HEK293T (cell line): ENCODE measurements around the gene ASF1B.

Experiments used
- ARNT ChIP-seq: fragments of 450-650 bp; IDR thresholded peaks from 2 replicates; pipeline ENCODE4 v1.6.1; 2017; ENCODE audit warnings: mild to moderate bottlenecking
- BHLHE40 ChIP-seq: fragments of 450-650 bp; IDR thresholded peaks from 2 replicates; pipeline ENCODE4 v1.6.1; 2016; ENCODE audit warnings: mild to moderate bottlenecking, moderate library complexity, borderline replicate concordance
- FOXA1 ChIP-seq: fragments of 450-650 bp; IDR thresholded peaks from 2 replicates; pipeline ENCODE4 v1.6.1; 2016; ENCODE audit warnings: mild to moderate bottlenecking
- FOXM1 ChIP-seq: fragments of 450-650 bp; IDR thresholded peaks from 2 replicates; pipeline ENCODE4 v1.6.1; 2017; ENCODE audit warnings: mild to moderate bottlenecking, borderline replicate concordance
- HDGF ChIP-seq: fragments of 450-650 bp; IDR thresholded peaks from 2 replicates; pipeline ENCODE4 v1.6.1; 2017; ENCODE audit warnings: antibody characterized with exemption, borderline replicate concordance
- LEF1 ChIP-seq: fragments of 450-650 bp; IDR thresholded peaks from 2 replicates; pipeline ENCODE4 v1.6.1; 2017; ENCODE audit warnings: mild to moderate bottlenecking, borderline replicate concordance
- NFRKB ChIP-seq: fragments of 450-650 bp; IDR thresholded peaks from 2 replicates; pipeline ENCODE4 v1.6.1; 2016; ENCODE audit warnings: mild to moderate bottlenecking, moderate library complexity
- SUZ12 ChIP-seq: fragments of 450-650 bp; IDR thresholded peaks from 2 replicates; pipeline ENCODE4 v1.6.1; 2016; ENCODE audit warnings: mild to moderate bottlenecking
- TARDBP ChIP-seq: fragments of 450-650 bp; IDR thresholded peaks from 2 replicates; pipeline ENCODE4 v1.6.1; 2016
- ZNF384 ChIP-seq: fragments of 450-650 bp; IDR thresholded peaks from 2 replicates; pipeline ENCODE4 v1.6.1; 2016
- TF ChIP-seq, protein P1 (sequence below): fragments of 450-650 bp; IDR thresholded peaks from 2 replicates; pipeline ENCODE4 v1.6.1; 2016

- no peak for TF ChIP-seq FOXM1
- TF ChIP-seq LEF1, result no peak
- no peak for TF ChIP-seq HDGF
- TF ChIP-seq NFRKB, result no peak
- TF ChIP-seq ARNT, result no peak
- no peak for TF ChIP-seq BHLHE40
- TF ChIP-seq SUZ12, result no peak
- no peak for TF ChIP-seq ZNF384
- TF ChIP-seq, protein P1, sequence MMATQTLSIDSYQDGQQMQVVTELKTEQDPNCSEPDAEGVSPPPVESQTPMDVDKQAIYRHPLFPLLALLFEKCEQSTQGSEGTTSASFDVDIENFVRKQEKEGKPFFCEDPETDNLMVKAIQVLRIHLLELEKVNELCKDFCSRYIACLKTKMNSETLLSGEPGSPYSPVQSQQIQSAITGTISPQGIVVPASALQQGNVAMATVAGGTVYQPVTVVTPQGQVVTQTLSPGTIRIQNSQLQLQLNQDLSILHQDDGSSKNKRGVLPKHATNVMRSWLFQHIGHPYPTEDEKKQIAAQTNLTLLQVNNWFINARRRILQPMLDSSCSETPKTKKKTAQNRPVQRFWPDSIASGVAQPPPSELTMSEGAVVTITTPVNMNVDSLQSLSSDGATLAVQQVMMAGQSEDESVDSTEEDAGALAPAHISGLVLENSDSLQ, result no peak
- no peak for TF ChIP-seq FOXA1
- TF ChIP-seq TARDBP, result no peak
Observed at GRCh38 chr19:14119146-14119545, 17.2 kb downstream of the ASF1B start.
